ENCODE measurements around the gene KLK1. TPM values are rescaled to one million over a fixed set of nuclear protein-coding genes. Genes with fewer than 3 reads are reported as not detected.

The KLK1 gene
- 4.6 TPM for polyA plus RNA-seq (2012; ENCODE audit: insufficient read depth, insufficient read length)

DNA sequence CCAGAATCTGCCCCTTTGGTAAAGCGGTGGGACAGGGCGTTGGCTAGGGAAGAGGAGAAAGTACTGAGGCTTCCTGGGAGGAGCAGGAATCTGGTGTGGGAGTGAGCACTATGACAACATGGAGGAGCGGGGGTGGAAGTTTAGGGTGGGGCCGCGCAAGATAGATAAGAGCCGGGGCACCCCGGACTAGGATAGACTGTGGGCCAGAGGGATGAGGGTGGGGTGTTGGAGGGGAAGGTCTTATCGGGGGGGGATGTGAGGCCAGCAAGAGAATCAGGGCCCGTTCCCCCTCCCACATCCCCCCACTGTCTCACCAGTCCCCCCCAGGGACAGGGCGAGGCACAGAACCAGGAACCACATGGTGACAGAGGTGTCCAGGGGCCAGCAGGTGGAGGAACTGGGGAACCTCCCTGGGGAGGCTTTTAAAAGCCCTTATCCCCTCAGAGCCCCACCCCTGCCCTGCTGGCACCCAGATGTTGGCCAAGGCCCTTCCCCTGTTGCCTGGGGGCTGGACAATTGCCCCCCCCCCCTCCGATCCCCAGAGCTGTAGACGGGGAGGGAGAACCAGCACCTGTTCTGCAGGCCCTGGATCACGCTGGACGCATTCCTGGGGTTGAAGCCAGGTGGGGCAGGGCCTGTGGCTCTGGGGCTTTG, at the start of gene KLK1:
Gene KLK1 (minus strand): TSS at position 399 of the 654 bp plus-strand sequence. CDS start 39 bp downstream, at position 360.
- no peak for DNase-seq (ENCODE audit: low read depth, low spot score)
- no peak within 1 kb of the TSS for H3K4me3 ChIP-seq (ENCODE audit: low read length)

DNA sequence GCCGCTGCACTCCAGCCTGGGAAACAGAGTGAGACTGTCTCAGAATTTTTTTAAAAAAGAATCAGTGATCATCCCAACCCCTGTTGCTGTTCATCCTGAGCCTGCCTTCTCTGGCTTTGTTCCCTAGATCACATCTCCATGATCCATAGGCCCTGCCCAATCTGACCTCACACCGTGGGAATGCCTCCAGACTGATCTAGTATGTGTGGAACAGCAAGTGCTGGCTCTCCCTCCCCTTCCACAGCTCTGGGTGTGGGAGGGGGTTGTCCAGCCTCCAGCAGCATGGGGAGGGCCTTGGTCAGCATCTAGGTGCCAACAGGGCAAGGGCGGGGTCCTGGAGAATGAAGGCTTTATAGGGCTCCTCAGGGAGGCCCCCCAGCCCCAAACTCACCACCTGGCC, 49.5 kb upstream of the KLK1 start, which contains the start of gene KLK2:
Gene KLK2 (plus strand): TSS at position 384 of the 400 bp plus-strand sequence. CDS start 35 bp downstream, outside the sequence.
- H3K4me3 ChIP-seq (ENCODE audit: low read length) = no peak within 1 kb of the TSS
- DNase-seq (ENCODE audit: low read depth, low spot score) = no peak

DNA sequence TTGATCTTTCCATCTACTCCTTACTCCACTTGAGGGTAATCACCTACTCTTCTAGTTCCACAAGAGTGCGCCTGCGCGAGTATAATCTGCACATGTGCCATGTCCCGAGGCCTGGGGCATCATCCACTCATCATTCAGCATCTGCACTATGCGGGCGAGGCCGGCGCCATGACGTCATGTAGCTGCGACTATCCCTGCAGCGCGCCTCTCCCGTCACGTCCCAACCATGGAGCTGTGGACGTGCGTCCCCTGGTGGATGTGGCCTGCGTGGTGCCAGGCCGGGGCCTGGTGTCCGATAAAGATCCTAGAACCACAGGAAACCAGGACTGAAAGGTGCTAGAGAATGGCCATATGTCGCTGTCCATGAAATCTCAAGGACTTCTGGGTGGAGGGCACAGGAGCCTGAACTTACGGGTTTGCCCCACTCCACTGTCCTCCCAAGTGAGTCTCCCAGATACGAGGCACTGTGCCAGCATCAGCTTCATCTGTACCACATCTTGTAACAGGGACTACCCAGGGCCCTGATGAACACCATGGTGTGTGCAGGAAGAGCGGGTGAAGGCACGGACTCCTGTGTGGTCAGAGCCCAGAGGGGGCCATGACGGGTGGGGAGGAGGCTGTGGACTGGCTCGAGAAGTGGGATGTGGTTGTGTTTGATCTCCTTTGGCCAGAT, 47.0 kb upstream of the KLK1 start:
- H3K4me3 ChIP-seq (ENCODE audit: low read length) = no peak overlapping the region
- no peak for DNase-seq (ENCODE audit: low read depth, low spot score)

DNA sequence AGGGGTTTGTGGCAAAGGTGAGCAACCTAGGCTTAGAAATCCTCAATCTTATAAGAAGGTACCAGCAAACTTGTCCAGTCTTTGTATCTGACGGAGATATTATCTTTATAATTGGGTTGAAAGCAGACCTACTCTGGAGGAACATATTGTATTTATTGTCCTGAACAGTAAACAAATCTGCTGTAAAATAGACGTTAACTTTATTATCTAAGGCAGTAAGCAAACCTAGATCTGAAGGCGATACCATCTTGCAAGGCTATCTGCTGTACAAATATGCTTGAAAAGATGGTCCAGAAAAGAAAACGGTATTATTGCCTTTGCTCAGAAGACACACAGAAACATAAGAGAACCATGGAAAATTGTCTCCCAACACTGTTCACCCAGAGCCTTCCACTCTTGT, 45.9 kb upstream of the KLK1 start:
- no peak overlapping the region for H3K4me3 ChIP-seq (ENCODE audit: low read length)
- DNase-seq (ENCODE audit: low read depth, low spot score) = no peak

DNA sequence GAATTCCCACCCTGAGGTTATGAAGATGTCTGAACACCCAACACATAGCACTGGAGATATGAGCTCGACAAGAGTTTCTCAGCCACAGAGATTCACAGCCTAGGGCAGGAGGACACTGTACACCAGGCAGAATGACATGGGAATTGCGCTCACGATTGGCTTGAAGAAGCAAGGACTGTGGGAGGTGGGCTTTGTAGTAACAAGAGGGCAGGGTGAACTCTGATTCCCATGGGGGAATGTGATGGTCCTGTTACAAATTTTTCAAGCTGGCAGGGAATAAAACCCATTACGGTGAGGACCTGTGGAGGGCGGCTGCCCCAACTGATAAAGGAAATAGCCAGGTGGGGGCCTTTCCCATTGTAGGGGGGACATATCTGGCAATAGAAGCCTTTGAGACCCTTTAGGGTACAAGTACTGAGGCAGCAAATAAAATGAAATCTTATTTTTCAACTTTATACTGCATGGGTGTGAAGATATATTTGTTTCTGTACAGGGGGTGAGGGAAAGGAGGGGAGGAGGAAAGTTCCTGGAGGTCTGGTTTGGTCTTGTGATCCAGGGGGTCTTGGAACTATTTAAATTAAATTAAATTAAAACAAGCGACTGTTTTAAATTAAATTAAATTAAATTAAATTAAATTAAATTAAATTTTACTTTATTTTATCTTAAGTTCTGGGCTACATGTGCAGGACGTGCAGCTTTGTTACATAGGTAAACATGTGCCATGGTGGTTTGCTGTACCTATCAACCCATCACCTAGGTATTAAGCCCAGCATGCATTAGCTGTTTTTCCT, 38.1 kb upstream of the KLK1 start:
- no peak for DNase-seq (ENCODE audit: low read depth, low spot score)

DNA sequence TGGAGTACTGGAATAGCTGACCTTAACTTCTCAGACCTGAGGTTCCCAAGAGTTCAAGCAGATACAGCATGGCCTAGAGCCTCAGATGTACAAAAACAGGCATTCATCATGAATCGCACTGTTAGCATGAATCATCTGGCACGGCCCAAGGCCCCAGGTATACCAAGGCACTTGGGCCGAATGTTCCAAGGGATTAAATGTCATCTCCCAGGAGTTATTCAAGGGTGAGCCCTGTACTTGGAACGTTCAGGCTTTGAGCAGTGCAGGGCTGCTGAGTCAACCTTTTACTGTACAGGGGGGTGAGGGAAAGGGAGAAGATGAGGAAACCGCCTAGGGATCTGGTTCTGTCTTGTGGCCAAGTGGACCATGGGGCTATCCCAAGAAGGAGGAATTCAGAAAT, 37.4 kb upstream of the KLK1 start:
- DNase-seq (ENCODE audit: low read depth, low spot score) = no peak
- no peak overlapping the region for H3K4me3 ChIP-seq (ENCODE audit: low read length)

More for the DNA sequence above, 38.1 kb upstream of the KLK1 start:
- no peak overlapping the region for H3K4me3 ChIP-seq (ENCODE audit: low read length)

DNA sequence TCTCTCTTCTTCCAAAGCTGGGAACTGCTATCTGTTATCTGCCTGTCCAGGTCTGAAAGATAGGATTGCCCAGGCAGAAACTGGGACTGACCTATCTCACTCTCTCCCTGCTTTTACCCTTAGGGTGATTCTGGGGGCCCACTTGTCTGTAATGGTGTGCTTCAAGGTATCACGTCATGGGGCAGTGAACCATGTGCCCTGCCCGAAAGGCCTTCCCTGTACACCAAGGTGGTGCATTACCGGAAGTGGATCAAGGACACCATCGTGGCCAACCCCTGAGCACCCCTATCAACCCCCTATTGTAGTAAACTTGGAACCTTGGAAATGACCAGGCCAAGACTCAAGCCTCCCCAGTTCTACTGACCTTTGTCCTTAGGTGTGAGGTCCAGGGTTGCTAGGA, 36.3 kb upstream of the KLK1 start:
- H3K4me3 ChIP-seq (ENCODE audit: low read length) = no peak overlapping the region
- no peak for DNase-seq (ENCODE audit: low read depth, low spot score)

DNA sequence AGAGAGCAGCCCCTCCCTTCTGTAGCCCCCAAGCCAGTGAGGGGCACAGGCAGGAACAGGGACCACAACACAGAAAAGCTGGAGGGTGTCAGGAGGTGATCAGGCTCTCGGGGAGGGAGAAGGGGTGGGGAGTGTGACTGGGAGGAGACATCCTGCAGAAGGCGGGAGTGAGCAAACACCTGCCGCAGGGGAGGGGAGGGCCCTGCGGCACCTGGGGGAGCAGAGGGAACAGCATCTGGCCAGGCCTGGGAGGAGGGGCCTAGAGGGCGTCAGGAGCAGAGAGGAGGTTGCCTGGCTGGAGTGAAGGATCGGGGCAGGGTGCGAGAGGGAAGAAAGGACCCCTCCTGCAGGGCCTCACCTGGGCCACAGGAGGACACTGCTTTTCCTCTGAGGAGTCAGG, 35.3 kb upstream of the KLK1 start:
- DNase-seq (ENCODE audit: low read depth, low spot score) = no peak

DNA sequence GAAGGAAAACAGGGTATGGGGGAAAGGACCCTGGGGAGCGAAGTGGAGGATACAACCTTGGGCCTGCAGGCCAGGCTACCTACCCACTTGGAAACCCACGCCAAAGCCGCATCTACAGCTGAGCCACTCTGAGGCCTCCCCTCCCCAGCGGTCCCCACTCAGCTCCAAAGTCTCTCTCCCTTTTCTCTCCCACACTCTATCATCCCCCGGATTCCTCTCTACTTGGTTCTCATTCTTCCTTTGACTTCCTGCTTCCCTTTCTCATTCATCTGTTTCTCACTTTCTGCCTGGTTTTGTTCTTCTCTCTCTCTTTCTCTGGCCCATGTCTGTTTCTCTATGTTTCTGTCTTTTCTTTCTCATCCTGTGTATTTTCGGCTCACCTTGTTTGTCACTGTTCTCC, 33.8 kb upstream of the KLK1 start:
- H3K4me3 ChIP-seq (ENCODE audit: low read length) = no peak overlapping the region
- DNase-seq (ENCODE audit: low read depth, low spot score) = no peak

More for the DNA sequence above, 35.3 kb upstream of the KLK1 start:
- no peak overlapping the region for H3K4me3 ChIP-seq (ENCODE audit: low read length)

DNA sequence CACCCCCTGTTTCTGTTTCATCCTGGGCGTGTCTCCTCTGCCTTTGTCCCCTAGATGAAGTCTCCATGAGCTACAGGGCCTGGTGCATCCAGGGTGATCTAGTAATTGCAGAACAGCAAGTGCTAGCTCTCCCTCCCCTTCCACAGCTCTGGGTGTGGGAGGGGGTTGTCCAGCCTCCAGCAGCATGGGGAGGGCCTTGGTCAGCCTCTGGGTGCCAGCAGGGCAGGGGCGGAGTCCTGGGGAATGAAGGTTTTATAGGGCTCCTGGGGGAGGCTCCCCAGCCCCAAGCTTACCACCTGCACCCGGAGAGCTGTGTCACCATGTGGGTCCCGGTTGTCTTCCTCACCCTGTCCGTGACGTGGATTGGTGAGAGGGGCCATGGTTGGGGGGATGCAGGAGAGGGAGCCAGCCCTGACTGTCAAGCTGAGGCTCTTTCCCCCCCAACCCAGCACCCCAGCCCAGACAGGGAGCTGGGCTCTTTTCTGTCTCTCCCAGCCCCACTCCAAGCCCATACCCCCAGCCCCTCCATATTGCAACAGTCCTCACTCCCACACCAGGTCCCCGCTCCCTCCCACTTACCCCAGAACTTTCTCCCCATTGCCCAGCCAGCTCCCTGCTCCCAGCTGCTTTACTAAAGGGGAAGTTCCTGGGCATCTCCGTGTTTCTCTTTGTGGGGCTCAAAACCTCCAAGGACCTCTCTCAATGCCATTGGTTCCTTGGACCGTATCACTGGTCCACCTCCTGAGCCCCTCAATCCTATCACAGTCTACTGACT, 31.2 kb upstream of the KLK1 start, which contains the start of gene KLK3:
Gene KLK3 (plus strand): TSS at position 280 of the 775 bp plus-strand sequence. CDS start 41 bp downstream, at position 321.
- H3K4me3 ChIP-seq (ENCODE audit: low read length) = no peak within 1 kb of the TSS
- no peak for DNase-seq (ENCODE audit: low read depth, low spot score)

DNA sequence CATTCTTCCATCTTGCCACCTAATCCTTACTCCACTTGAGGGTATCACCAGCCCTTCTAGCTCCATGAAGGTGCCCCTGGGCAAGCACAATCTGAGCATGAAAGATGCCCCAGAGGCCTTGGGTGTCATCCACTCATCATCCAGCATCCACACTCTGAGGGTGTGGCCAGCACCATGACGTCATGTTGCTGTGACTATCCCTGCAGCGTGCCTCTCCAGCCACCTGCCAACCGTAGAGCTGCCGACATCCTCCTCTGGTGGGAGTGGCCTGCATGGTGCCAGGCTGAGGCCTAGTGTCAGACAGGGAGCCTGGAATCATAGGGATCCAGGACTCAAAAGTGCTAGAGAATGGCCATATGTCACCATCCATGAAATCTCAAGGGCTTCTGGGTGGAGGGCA, 28.0 kb upstream of the KLK1 start:
- DNase-seq (ENCODE audit: low read depth, low spot score) = no peak
- H3K4me3 ChIP-seq (ENCODE audit: low read length) = no peak overlapping the region

DNA sequence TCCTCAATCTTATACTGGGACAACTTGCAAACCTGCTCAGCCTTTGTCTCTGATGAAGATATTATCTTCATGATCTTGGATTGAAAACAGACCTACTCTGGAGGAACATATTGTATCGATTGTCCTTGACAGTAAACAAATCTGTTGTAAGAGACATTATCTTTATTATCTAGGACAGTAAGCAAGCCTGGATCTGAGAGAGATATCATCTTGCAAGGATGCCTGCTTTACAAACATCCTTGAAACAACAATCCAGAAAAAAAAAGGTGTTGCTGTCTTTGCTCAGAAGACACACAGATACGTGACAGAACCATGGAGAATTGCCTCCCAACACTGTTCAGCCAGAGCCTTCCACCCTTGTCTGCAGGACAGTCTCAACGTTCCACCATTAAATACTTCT, 27.2 kb upstream of the KLK1 start:
- DNase-seq (ENCODE audit: low read depth, low spot score) = no peak
- H3K4me3 ChIP-seq (ENCODE audit: low read length) = no peak overlapping the region

DNA sequence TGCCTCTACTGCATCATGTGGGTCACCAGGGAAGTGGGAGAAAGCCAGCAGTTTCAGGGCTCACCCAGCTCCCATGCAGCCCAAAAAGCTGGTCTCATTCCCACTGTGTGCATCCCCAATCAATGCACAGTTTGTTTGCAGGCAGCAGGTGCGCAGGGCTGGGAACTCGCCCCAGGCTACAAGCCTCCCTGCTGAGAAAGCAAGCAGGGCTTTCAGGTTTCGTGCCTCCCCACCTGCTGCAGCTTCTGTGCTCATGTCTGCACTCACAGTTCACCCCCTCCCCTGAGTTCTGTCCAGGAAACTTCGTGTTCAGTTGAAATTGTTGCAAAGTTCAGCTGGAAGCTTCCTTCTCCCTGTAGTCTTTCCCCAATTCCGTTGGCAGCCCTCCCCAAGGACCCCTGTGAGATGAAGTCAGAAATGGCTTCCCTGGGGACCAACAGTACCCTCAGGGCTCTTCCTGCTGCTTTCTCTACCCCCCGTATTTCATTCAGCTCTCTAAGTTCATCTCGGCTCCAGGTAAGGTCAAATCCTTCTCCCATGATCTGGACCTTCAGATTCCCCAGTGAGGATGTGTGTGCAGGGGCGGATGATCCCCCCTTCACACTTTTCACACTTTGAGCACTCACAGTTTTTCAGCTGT, 20.8 kb upstream of the KLK1 start:
- no peak overlapping the region for H3K4me3 ChIP-seq (ENCODE audit: low read length)

DNA sequence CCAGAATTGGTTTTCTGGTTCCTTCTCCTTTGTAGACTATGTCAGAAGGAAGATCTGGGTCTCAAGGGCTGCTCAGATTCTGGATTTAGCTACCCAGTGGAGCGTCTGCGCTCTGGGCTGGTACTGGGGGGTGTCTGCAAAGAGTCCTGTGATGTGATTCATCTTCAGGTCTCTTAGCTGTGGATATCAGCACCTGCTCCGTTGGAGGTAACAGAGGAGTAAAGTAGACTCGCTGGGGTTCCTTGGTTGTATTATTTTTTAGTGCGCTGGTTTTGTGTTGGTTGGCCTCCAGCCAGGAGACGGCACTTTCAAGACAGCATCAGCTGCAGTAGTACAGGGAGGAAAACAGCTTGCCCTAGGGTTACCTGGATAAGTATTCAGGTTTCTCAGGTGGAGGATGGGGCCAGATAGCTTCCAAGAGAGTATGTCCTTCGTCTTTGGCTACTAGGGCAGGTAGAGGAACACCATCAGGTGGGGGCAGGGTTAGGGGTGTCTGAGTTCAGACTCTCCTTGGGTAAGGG, 20.2 kb upstream of the KLK1 start:
- no peak for DNase-seq (ENCODE audit: low read depth, low spot score)

More for the DNA sequence above, 20.8 kb upstream of the KLK1 start:
- no peak for DNase-seq (ENCODE audit: low read depth, low spot score)

DNA sequence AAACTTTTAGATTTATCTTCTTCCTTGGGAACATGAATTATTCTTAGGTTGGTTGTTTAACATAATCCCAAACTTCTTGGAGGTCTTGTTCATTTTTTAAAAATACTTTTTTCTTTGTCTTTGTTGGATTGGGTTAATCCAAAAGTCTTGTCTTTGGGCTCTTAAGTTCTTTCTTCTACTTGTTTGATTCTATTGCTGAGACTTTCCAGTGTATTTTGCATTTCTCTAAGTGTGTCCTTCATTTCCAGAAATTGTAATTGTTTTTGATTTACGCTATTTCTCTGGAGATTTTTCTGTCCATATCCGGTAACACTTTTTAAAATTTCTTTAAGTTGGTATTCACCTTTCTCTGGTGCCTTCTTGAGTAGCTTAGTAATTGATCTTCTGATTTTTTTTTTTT, 19.6 kb upstream of the KLK1 start:
- DNase-seq (ENCODE audit: low read depth, low spot score) = no peak
- H3K4me3 ChIP-seq (ENCODE audit: low read length) = no peak overlapping the region

More for the DNA sequence above, 20.2 kb upstream of the KLK1 start:
- H3K4me3 ChIP-seq (ENCODE audit: low read length) = no peak overlapping the region

DNA sequence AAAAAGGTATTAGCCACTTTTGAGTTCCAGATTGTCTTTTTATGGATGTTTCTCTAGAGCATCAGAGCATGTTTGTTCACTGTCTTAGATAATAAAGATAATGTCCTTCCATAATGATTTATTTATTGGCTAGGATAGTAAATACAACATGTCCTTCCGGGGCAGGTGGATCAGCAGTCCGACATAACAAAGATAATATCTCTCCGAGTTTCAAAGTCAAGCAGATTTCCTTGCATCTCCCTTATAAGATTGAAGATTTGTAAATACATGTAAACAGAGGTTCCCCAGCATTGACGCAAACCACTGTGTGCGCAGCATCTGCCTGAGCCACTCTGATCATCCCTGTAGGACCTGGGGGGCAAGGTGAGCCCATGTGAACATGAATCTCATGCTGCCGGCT, 18.5 kb upstream of the KLK1 start:
- no peak overlapping the region for H3K4me3 ChIP-seq (ENCODE audit: low read length)
- DNase-seq (ENCODE audit: low read depth, low spot score) = no peak

DNA sequence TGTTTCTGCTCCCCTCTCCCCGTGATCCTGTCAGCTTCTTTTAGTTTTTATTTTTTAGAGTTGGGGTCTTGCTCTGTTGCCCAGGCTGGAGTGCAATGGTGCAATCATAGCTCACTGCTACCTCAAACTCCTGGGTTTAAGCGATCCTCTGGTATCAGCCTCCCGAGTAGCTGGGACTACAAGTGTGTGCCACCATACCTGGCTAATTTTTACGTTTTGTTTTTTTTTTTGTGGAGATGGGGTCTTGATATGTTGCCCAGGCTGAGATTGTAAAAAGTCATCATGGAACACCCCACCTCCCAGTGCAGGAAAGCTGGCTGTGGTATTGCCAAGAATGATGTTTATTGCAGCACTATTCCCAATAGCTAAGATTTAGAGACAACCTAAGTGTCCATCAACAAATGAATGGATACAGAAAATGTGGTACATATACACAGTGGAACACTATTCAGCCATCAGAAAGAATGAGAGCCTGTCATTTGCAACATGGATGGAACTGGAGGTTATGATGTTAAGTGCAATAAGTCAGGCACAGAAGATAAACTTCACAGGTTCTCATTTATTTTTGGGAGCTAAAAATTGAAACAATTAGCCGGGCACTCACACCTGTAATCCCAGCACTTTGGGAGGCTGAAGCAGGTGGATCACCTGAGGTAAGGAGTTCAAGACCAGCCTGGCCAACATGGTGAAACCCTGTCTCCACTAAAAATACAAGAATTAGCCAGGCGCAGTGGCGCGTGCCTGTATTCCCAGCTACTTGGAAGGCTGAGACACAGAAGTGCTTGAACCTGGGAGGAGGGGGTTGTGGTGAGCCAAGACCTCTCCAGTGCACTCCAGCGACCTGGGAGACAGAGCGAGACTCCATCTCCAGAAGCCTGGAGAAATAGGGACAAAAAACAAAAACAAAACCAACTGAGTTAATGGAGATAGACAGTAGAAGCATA, 16.4 kb upstream of the KLK1 start:
- no peak for DNase-seq (ENCODE audit: low read depth, low spot score)
- no peak overlapping the region for H3K4me3 ChIP-seq (ENCODE audit: low read length)
